Measurements from ENCODE around the gene TAS1R3.
A peak's percentile ranks its signal among the peaks of the same experiment; 100 is the strongest.

Gene TAS1R3

GRCh38 chr1:1371364-1371745 is 40.3 kb downstream of the TAS1R3 start:
- POLR2A ChIA-PET = interaction anchor here (1.0 kb wide), 1 partner anchor 17 kb away, joined by 3 read pairs; no protein-coding TSS in a partner anchor
- H3K9me3 ChIP-seq (ENCODE audit: control extremely low read depth in 1 of 5, control insufficient read depth in 4 of 5, insufficient read depth in 2 of 5, low read depth in 1 of 5, low read length in 4 of 5) = peaks cover 0 to 11% (median 2%) of the 10 kb centered on the region in 5 experiments
- peak overlapping the region in 1 of 7 experiments; percentile 11 for H3K4me3 ChIP-seq (ENCODE audit: control insufficient read depth in 1 of 7, extremely low read depth in 1 of 7, insufficient read depth in 4 of 7, low read depth in 2 of 7, low read length in 6 of 7)
- peaks cover 0 to 22% (median 0%) of the 10 kb centered on the region in 5 experiments for H3K27me3 ChIP-seq (replicated peaks in 2 of 5; ENCODE audit: control insufficient read depth in 4 of 5, insufficient read depth in 5 of 5, low read length in 4 of 5)
- CTCF ChIA-PET = interaction anchor here (0.6 to 3.7 kb wide), 13 partner anchors 10 to 62 kb away, joined by 3 to 27 read pairs (median 4); partner anchors contain the start of genes CCNL2 and MXRA8
- peak; percentile 78 to 87 (median 85) for DNase-seq
- peaks cover 0 to 45% (median 39%) of the 10 kb centered on the region in 4 experiments for H3K4me1 ChIP-seq (ENCODE audit: control extremely low read depth in 1 of 4, control insufficient read depth in 4 of 4, insufficient read depth in 4 of 4, low read length in 3 of 4)
- no peak overlapping the region for H3K27ac ChIP-seq (ENCODE audit: insufficient read depth in 1 of 2, low read depth in 1 of 2, low read length in 2 of 2, poor library complexity in 1 of 2, severe bottlenecking in 2 of 2)
- WGBS (ENCODE audit: insufficient coverage) = 6% methylated on average over 11 of the region's 12 CpGs
- peaks cover 0 to 16% (median 5%) of the 10 kb centered on the region in 4 experiments for H3K36me3 ChIP-seq (ENCODE audit: control insufficient read depth in 4 of 4, insufficient read depth in 4 of 4, low read length in 3 of 4)

GRCh38 chr1:1371746-1372711 is 40.9 kb downstream of the TAS1R3 start:
- WGBS (ENCODE audit: insufficient coverage) = 38% methylated on average over 19 of the region's 26 CpGs
- Histone ChIP-seq H3K4me1 (ENCODE audit: control extremely low read depth in 1 of 4, control insufficient read depth in 4 of 4, insufficient read depth in 4 of 4, low read length in 3 of 4) (peaks cover 0 to 47% (median 40%) of the 10 kb centered on the region in 4 experiments), H3K27ac (ENCODE audit: insufficient read depth in 1 of 2, low read depth in 1 of 2, low read length in 2 of 2, poor library complexity in 1 of 2, severe bottlenecking in 2 of 2) (no peak overlapping the region), H3K27me3 (replicated peaks in 2 of 5; ENCODE audit: control insufficient read depth in 4 of 5, insufficient read depth in 5 of 5, low read length in 4 of 5) (peaks cover 0 to 19% (median 0%) of the 10 kb centered on the region in 5 experiments), H3K36me3 (ENCODE audit: control insufficient read depth in 4 of 4, insufficient read depth in 4 of 4, low read length in 3 of 4) (peaks cover 0 to 19% (median 5%) of the 10 kb centered on the region in 4 experiments), H3K9me3 (ENCODE audit: control extremely low read depth in 1 of 5, control insufficient read depth in 4 of 5, insufficient read depth in 2 of 5, low read depth in 1 of 5, low read length in 4 of 5) (peaks cover 0 to 5% (median 2%) of the 10 kb centered on the region in 5 experiments), H3K4me3 (ENCODE audit: control insufficient read depth in 1 of 7, extremely low read depth in 1 of 7, insufficient read depth in 4 of 7, low read depth in 2 of 7, low read length in 6 of 7) (peak overlapping the region in 3 of 7 experiments; percentile 11 to 32 (median 19))
- peak; percentile 43 to 61 (median 54) for DNase-seq
- ChIA-PET CTCF (interaction anchor here (0.6 to 3.7 kb wide), 17 partner anchors 10 to 105 kb away, joined by 3 to 27 read pairs (median 4); partner anchors contain the start of genes CCNL2 and MXRA8), POLR2A (no interaction called here)

GRCh38 chr1:1373051-1373814 is 42.2 kb downstream of the TAS1R3 start:
- ChIA-PET CTCF (interaction anchor here (0.8 to 3.7 kb wide), 11 partner anchors 13 to 104 kb away, joined by 3 to 27 read pairs (median 5); partner anchors contain the start of gene CCNL2), POLR2A (no interaction called here)
- Histone ChIP-seq H3K27me3 (replicated peaks in 2 of 5; ENCODE audit: control insufficient read depth in 4 of 5, insufficient read depth in 5 of 5, low read length in 4 of 5) (peaks cover 0 to 13% (median 0%) of the 10 kb centered on the region in 5 experiments), H3K36me3 (ENCODE audit: control insufficient read depth in 4 of 4, insufficient read depth in 4 of 4, low read length in 3 of 4) (peaks cover 0 to 19% (median 5%) of the 10 kb centered on the region in 4 experiments), H3K4me1 (ENCODE audit: control extremely low read depth in 1 of 4, control insufficient read depth in 4 of 4, insufficient read depth in 4 of 4, low read length in 3 of 4) (peaks cover 0 to 47% (median 40%) of the 10 kb centered on the region in 4 experiments), H3K4me3 (ENCODE audit: control insufficient read depth in 1 of 7, extremely low read depth in 1 of 7, insufficient read depth in 4 of 7, low read depth in 2 of 7, low read length in 6 of 7) (peak overlapping the region in 2 of 7 experiments; percentile 90 to 94), H3K9me3 (ENCODE audit: control extremely low read depth in 1 of 5, control insufficient read depth in 4 of 5, insufficient read depth in 2 of 5, low read depth in 1 of 5, low read length in 4 of 5) (no peaks in the 10 kb centered on the region), H3K27ac (ENCODE audit: insufficient read depth in 1 of 2, low read depth in 1 of 2, low read length in 2 of 2, poor library complexity in 1 of 2, severe bottlenecking in 2 of 2) (no peak overlapping the region)
- 94% methylated on average over 22 of the region's 26 CpGs for WGBS (ENCODE audit: insufficient coverage)
- no peak for DNase-seq

- peaks cover 0 to 19% (median 5%) of the 10 kb centered on the region in 4 experiments for H3K36me3 ChIP-seq (ENCODE audit: control insufficient read depth in 4 of 4, insufficient read depth in 4 of 4, low read length in 3 of 4)
- WGBS (ENCODE audit: insufficient coverage) = 63% methylated on average over 52 of the region's 52 CpGs
- CTCF ChIA-PET = interaction anchor here (0.6 to 1.6 kb wide), 4 partner anchors 9 to 60 kb away, joined by 3 to 5 read pairs (median 4); no protein-coding TSS in a partner anchor
Measured at GRCh38 chr1:1373815-1374588, 42.9 kb downstream of the TAS1R3 start.

DNA sequence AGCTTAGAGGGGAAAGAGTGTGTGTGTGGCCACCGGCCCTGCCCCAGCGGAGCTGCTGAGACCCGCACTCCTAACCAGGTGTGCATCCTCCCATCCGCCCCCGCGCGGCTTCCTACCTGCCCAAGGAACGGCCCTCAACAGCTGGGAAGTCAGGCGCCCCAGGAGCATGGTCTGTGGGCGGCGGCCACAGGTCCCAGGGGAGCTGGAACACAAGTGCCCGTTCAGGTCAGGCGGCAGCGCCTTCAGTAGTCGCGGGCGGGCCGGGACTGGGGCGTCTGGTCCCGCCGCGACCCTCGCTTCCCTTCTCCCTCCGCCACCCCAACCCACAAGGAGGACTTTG is 43.5 kb downstream of the TAS1R3 start:
- Histone ChIP-seq H3K36me3 (ENCODE audit: control insufficient read depth in 4 of 4, insufficient read depth in 4 of 4, low read length in 3 of 4) (peaks cover 0 to 19% (median 5%) of the 10 kb centered on the region in 4 experiments), H3K4me1 (ENCODE audit: control extremely low read depth in 1 of 4, control insufficient read depth in 4 of 4, insufficient read depth in 4 of 4, low read length in 3 of 4) (peaks cover 0 to 47% (median 40%) of the 10 kb centered on the region in 4 experiments), H3K27ac (ENCODE audit: insufficient read depth in 1 of 2, low read depth in 1 of 2, low read length in 2 of 2, poor library complexity in 1 of 2, severe bottlenecking in 2 of 2) (peak overlapping the region; percentile 85 to 91), H3K4me3 (ENCODE audit: control insufficient read depth in 1 of 7, extremely low read depth in 1 of 7, insufficient read depth in 4 of 7, low read depth in 2 of 7, low read length in 6 of 7) (peak overlapping the region; percentile 77 to 97 (median 90)), H3K9me3 (ENCODE audit: control extremely low read depth in 1 of 5, control insufficient read depth in 4 of 5, insufficient read depth in 2 of 5, low read depth in 1 of 5, low read length in 4 of 5) (no peaks in the 10 kb centered on the region), H3K27me3 (replicated peaks in 2 of 5; ENCODE audit: control insufficient read depth in 4 of 5, insufficient read depth in 5 of 5, low read length in 4 of 5) (peaks cover 0 to 8% (median 0%) of the 10 kb centered on the region in 5 experiments)
- ChIA-PET CTCF (interaction anchor here (0.6 to 1.6 kb wide), 4 partner anchors 9 to 28 kb away, joined by 3 to 5 read pairs (median 4); no protein-coding TSS in a partner anchor), POLR2A (interaction anchor here (1.7 kb wide), 1 partner anchor 25 kb away, joined by 10 read pairs; the partner anchor contains the start of gene CCNL2)
- no peak for DNase-seq
- 1% methylated on average over 22 of the region's 24 CpGs for WGBS (ENCODE audit: insufficient coverage)

More at GRCh38 chr1:1373815-1374588, 42.9 kb downstream of the TAS1R3 start:
- POLR2A ChIA-PET = no interaction called here
- Histone ChIP-seq H3K9me3 (ENCODE audit: control extremely low read depth in 1 of 5, control insufficient read depth in 4 of 5, insufficient read depth in 2 of 5, low read depth in 1 of 5, low read length in 4 of 5) (no peaks in the 10 kb centered on the region), H3K27ac (ENCODE audit: insufficient read depth in 1 of 2, low read depth in 1 of 2, low read length in 2 of 2, poor library complexity in 1 of 2, severe bottlenecking in 2 of 2) (peak overlapping the region in 1 of 2 experiments; percentile 91), H3K4me3 (ENCODE audit: control insufficient read depth in 1 of 7, extremely low read depth in 1 of 7, insufficient read depth in 4 of 7, low read depth in 2 of 7, low read length in 6 of 7) (peak overlapping the region; percentile 77 to 97 (median 90)), H3K4me1 (ENCODE audit: control extremely low read depth in 1 of 4, control insufficient read depth in 4 of 4, insufficient read depth in 4 of 4, low read length in 3 of 4) (peaks cover 0 to 47% (median 40%) of the 10 kb centered on the region in 4 experiments), H3K27me3 (replicated peaks in 2 of 5; ENCODE audit: control insufficient read depth in 4 of 5, insufficient read depth in 5 of 5, low read length in 4 of 5) (peaks cover 0 to 12% (median 0%) of the 10 kb centered on the region in 5 experiments)
- no peak for DNase-seq
